SH-SY5Y (cell line): ENCODE measurements around the gene POU2AF1.

Experiments
- GATA2 ChIP-seq: IDR thresholded peaks from 2 replicates; pipeline ENCODE4 v1.6.1; 2011; ENCODE audit warnings: mild to moderate bottlenecking, low read depth, low read length
- GATA3 ChIP-seq: IDR thresholded peaks from 2 replicates; pipeline ENCODE4 v1.6.1; 2011; ENCODE audit warnings: low read depth, mild to moderate bottlenecking, low read length, moderate library complexity

DNA sequence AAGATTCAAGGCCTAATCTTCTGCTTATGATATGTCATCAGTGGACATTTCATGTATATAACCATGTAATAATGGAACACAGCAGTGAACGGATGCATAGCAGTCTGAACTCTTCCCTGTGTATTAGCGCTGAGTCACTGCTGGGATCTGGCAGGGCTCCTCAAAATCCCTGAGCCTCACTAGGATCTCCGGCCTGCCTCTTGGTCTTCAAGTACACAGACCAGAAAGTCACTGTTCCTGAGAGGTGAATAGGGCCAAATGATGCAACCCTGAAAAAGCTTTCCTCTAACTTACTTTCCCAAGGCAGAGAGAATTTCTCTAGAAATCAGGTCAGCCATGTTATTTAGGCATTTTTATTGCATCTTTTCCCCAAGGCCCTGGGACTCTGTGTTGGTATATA, 35.0 kb downstream of the POU2AF1 start:
- TF ChIP-seq GATA2 (no peak), GATA3 (no peak)
